Activated naive CD4-positive, alpha-beta T cell (primary cell): ENCODE measurements around the gene NRXN3.

ENCODE experiments used
- DNase-seq, 4 experiments: peaks; one replicate each; lab custom pipeline; 2025; lab: John Stamatoyannopoulos, UW

NRXN3 gene

GRCh38 chr14:79881299-79881698 is 1711.1 kb downstream of the NRXN3 start:
- no peak for DNase-seq

- no peak for DNase-seq
These were observed 1720.4 kb downstream of the NRXN3 start for GRCh38 chr14:79890527-79890926.

DNA sequence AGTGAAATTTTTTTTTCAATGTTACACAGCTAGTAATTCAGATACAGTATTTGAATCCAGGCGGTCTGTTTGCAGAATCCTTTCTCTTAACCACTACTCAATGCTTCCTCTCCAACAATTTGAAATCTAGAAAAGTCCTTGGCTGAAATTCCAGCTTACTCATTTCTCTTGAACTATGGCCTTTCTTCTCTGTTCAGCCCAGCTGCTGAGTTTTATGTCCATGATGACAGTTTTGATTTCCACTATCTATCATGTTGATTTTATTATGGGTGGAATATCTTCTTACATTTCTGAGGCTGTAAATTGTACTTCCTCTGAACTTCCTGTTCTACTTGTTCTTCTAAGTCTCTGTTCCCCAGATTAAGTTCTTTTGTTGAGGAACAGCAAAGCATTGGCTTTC is 1725.8 kb downstream of the NRXN3 start:
- DNase-seq = no peak

- no peak for DNase-seq
These were observed 1729.4 kb downstream of the NRXN3 start for GRCh38 chr14:79899610-79900009.

DNA sequence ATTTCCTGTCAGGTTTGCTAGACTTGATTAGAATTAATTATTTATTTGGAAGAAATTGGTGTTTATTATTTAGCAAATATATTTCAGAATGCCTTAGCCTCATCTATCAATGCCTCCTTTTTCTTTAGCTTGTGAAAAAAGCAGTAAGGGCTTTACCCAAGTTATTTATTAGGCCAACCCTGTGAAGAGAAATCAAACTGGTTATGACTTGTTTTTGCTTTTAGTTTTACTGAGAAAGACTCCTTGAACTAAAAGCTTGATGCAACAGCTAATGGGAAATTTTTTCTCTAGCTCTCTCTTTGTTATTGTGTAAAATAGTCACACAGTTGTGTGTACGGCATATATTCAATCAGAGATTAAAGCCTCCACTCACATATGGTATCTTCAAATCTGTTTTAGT is 1734.3 kb downstream of the NRXN3 start:
- DNase-seq = no peak

GRCh38 chr14:79906994-79907393 is 1736.8 kb downstream of the NRXN3 start:
- DNase-seq = no peak

DNA sequence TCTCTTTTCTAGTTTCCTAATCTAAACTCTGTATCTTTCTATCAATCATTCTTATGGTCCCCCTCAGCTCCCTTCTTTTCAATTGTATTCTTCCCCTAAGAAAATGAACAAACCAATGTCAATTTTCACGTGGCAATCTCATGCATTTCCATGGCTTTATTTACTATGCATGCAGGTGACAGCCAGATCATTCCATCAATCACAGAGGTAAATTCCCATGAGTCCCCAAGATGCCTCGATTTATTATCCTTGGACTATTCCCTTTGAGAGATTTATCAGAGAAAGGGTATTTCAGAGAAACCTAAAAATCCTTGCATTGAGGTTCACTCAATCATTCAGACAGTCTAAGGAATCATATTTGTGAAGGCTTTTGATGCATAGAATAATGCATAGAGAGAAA is 1739.9 kb downstream of the NRXN3 start:
- DNase-seq = no peak

GRCh38 chr14:79911744-79912143 is 1741.6 kb downstream of the NRXN3 start:
- DNase-seq = no peak

- no peak for DNase-seq
These were observed 1744.4 kb downstream of the NRXN3 start for GRCh38 chr14:79914595-79914994.

GRCh38 chr14:79915406-79915805 is 1745.2 kb downstream of the NRXN3 start:
- DNase-seq = no peak

- DNase-seq = no peak
These were observed 1746.1 kb downstream of the NRXN3 start for GRCh38 chr14:79916281-79916680.

- no peak for DNase-seq
These were observed 1746.7 kb downstream of the NRXN3 start for GRCh38 chr14:79916892-79917291.
